WTC11 (cell line): ENCODE results near the gene LAIR2. TPM values are rescaled to one million over a fixed set of nuclear protein-coding genes. Genes with fewer than 3 reads are reported as not detected.

Source experiments
- CBFB ChIP-seq: sonication (generic); formaldehyde crosslinking; IDR thresholded peaks from 2 replicates; pipeline ENCODE4 v1.8.1; 2022; ENCODE audit warnings: mild to moderate bottlenecking, low read depth, missing genetic modification reagents
- ELF4 ChIP-seq: sonication (generic); formaldehyde crosslinking; IDR thresholded peaks from 2 replicates; pipeline ENCODE4 v1.8.1; 2022; ENCODE audit warnings: low read depth, mild to moderate bottlenecking, moderate library complexity, missing genetic modification reagents
- FOXK1 ChIP-seq: sonication (generic); formaldehyde crosslinking; IDR thresholded peaks from 2 replicates; pipeline ENCODE4 v1.8.0; 2022; ENCODE audit warnings: mild to moderate bottlenecking, moderate library complexity, missing genetic modification reagents
- GTF2I ChIP-seq: fragments of 250-450 bp; sonication (Bioruptor Pico); conservative IDR thresholded peaks from 2 replicates; pipeline ENCODE4 v1.4.0; 2021; ENCODE audit warnings: mild to moderate bottlenecking
- NFE2L1 ChIP-seq: sonication (generic); formaldehyde crosslinking; IDR thresholded peaks from 2 replicates; pipeline ENCODE4 v1.8.1; 2023; ENCODE audit warnings: missing genetic modification reagents
- RELA ChIP-seq: sonication (generic); formaldehyde crosslinking; IDR thresholded peaks from 2 replicates; pipeline ENCODE4 v1.8.1; 2022; ENCODE audit warnings: missing genetic modification reagents, mild to moderate bottlenecking, borderline replicate concordance
- SMAD4 ChIP-seq: sonication (generic); formaldehyde crosslinking; IDR thresholded peaks from 2 replicates; pipeline ENCODE4 v1.8.0; 2022; ENCODE audit warnings: mild to moderate bottlenecking, missing genetic modification reagents
- SP1 ChIP-seq: sonication (generic); formaldehyde crosslinking; conservative IDR thresholded peaks from 2 replicates; pipeline ENCODE4 v1.8.1; 2022; ENCODE audit warnings: missing genetic modification reagents
- ZNF219 ChIP-seq: sonication (generic); formaldehyde crosslinking; IDR thresholded peaks from 2 replicates; pipeline ENCODE4 v1.8.0; 2023; ENCODE audit warnings: missing genetic modification reagents, mild to moderate bottlenecking, borderline replicate concordance
- ZNF416 ChIP-seq: fragments of 250-450 bp; sonication (Bioruptor Pico); IDR thresholded peaks from 2 replicates; pipeline ENCODE4 v1.9.0; 2021; ENCODE audit warnings: mild to moderate bottlenecking, inconsistent platforms
- ZNF671 ChIP-seq: fragments of 250-450 bp; sonication (Bioruptor Pico); IDR thresholded peaks from 2 replicates; pipeline ENCODE4 v1.8.0; 2021; ENCODE audit warnings: mild to moderate bottlenecking
- total RNA-seq: library from RNA; stranded (reverse); gene quantifications from 3 replicates; pipeline ENCODE4 v1.2.3, GENCODE V29; 2021
- TF ChIP-seq, protein P1 (sequence below): sonication (generic); formaldehyde crosslinking; IDR thresholded peaks from 2 replicates; pipeline ENCODE4 v1.8.1; 2022; ENCODE audit warnings: low read depth, missing genetic modification reagents, borderline replicate concordance
- TF ChIP-seq, protein P2 (sequence below): sonication (generic); formaldehyde crosslinking; IDR thresholded peaks from 2 replicates; pipeline ENCODE4 v1.8.0; 2022; ENCODE audit warnings: mild to moderate bottlenecking, missing genetic modification reagents
- TF ChIP-seq, protein P3 (sequence below): fragments of 250-450 bp; sonication (Bioruptor Pico); IDR thresholded peaks from 2 replicates; pipeline ENCODE4 v1.9.0; 2021; ENCODE audit warnings: mild to moderate bottlenecking, borderline replicate concordance
- TF ChIP-seq, protein P4 (sequence below): sonication (generic); formaldehyde crosslinking; IDR thresholded peaks from 2 replicates; pipeline ENCODE4 v1.8.0; 2022; ENCODE audit warnings: mild to moderate bottlenecking, missing genetic modification reagents
- TF ChIP-seq, protein P5 (sequence below): sonication (generic); formaldehyde crosslinking; IDR thresholded peaks from 2 replicates; pipeline ENCODE4 v1.8.0; 2023; ENCODE audit warnings: mild to moderate bottlenecking, missing genetic modification reagents
- TF ChIP-seq, protein P6 (sequence below): sonication (generic); formaldehyde crosslinking; IDR thresholded peaks from 2 replicates; pipeline ENCODE4 v1.8.0; 2022; ENCODE audit warnings: mild to moderate bottlenecking, missing genetic modification reagents
- TF ChIP-seq, protein P7 (sequence below): sonication (generic); formaldehyde crosslinking; IDR thresholded peaks from 2 replicates; pipeline ENCODE4 v1.8.1; 2023; ENCODE audit warnings: mild to moderate bottlenecking, missing genetic modification reagents
- TF ChIP-seq, protein P8 (sequence below): fragments of 250-450 bp; sonication (Bioruptor Pico); IDR thresholded peaks from 2 replicates; pipeline ENCODE4 v1.9.0; 2021; ENCODE audit warnings: mild to moderate bottlenecking

Gene LAIR2
- total RNA-seq, 1 experiment from 2014 or later = not detected

DNA sequence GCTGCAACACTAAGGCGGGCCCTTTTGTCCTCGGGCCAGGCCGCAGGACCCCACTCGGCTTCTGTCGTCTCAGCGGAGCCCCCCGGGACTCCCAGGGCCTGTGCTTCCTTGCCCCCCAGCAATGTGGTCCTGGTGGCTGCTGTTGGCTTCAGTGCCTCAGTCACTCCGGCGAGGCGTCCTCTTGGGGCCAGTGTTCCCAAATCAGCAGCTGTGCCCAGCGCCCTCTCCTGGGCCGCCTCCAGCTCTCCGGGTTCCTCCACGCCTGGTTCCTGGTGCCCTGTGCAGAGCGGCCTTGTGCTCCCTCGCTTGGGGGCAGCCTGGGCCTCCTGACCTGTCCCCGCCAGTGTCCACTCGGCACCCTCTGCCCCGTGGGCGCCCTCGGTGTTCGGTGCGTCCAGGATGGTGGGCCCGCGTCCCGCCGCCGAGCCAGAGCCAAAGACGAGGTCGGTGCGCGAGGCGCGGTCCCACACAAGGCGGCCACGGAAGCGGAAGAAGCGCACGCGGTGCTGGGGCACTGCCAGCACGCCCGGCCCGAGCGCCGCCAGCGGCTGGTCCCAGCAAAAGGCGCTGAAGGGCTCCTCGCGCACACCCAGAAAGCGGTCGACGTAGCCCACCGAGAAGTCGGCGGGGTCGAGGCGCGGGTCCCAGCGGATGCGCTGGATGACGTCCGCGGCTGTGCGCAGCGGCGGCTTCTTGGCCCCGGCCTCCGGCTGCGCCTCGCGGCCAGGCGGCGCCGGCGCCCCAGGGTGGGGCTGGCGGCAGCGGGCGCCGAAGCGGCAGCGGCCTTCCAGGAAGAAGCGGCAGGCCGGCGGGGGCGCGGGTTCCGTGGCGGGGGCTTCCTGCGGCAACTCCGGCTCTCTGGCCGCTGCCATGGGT lies 39.7 kb upstream of the LAIR2 start (continued):
- TF ChIP-seq ELF4 = 0 out of 2 replicates have a peak, but pooled peaks have one; percentile 28
- TF ChIP-seq, protein P1, sequence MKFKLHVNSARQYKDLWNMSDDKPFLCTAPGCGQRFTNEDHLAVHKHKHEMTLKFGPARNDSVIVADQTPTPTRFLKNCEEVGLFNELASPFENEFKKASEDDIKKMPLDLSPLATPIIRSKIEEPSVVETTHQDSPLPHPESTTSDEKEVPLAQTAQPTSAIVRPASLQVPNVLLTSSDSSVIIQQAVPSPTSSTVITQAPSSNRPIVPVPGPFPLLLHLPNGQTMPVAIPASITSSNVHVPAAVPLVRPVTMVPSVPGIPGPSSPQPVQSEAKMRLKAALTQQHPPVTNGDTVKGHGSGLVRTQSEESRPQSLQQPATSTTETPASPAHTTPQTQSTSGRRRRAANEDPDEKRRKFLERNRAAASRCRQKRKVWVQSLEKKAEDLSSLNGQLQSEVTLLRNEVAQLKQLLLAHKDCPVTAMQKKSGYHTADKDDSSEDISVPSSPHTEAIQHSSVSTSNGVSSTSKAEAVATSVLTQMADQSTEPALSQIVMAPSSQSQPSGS (CRISPR knock-in tag) = peak; percentile 23; the same call in 1 of the 2 replicates
- TF ChIP-seq NFE2L1 (CRISPR knock-in tag) = no peak; the same call in none of the 2 replicates
- TF ChIP-seq, protein P2, sequence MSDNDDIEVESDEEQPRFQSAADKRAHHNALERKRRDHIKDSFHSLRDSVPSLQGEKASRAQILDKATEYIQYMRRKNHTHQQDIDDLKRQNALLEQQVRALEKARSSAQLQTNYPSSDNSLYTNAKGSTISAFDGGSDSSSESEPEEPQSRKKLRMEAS (CRISPR knock-in tag) = peak; percentile 96
- TF ChIP-seq, protein P3, sequence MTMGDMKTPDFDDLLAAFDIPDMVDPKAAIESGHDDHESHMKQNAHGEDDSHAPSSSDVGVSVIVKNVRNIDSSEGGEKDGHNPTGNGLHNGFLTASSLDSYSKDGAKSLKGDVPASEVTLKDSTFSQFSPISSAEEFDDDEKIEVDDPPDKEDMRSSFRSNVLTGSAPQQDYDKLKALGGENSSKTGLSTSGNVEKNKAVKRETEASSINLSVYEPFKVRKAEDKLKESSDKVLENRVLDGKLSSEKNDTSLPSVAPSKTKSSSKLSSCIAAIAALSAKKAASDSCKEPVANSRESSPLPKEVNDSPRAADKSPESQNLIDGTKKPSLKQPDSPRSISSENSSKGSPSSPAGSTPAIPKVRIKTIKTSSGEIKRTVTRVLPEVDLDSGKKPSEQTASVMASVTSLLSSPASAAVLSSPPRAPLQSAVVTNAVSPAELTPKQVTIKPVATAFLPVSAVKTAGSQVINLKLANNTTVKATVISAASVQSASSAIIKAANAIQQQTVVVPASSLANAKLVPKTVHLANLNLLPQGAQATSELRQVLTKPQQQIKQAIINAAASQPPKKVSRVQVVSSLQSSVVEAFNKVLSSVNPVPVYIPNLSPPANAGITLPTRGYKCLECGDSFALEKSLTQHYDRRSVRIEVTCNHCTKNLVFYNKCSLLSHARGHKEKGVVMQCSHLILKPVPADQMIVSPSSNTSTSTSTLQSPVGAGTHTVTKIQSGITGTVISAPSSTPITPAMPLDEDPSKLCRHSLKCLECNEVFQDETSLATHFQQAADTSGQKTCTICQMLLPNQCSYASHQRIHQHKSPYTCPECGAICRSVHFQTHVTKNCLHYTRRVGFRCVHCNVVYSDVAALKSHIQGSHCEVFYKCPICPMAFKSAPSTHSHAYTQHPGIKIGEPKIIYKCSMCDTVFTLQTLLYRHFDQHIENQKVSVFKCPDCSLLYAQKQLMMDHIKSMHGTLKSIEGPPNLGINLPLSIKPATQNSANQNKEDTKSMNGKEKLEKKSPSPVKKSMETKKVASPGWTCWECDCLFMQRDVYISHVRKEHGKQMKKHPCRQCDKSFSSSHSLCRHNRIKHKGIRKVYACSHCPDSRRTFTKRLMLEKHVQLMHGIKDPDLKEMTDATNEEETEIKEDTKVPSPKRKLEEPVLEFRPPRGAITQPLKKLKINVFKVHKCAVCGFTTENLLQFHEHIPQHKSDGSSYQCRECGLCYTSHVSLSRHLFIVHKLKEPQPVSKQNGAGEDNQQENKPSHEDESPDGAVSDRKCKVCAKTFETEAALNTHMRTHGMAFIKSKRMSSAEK (CRISPR knock-in tag) = no peak
- TF ChIP-seq SMAD4 (CRISPR knock-in tag) = peak; percentile 66; the same call in 1 of the 2 replicates
- peak; percentile 77; the same call in 1 of the 2 replicates for TF ChIP-seq ZNF416 (CRISPR knock-in tag)
- TF ChIP-seq, protein P4, sequence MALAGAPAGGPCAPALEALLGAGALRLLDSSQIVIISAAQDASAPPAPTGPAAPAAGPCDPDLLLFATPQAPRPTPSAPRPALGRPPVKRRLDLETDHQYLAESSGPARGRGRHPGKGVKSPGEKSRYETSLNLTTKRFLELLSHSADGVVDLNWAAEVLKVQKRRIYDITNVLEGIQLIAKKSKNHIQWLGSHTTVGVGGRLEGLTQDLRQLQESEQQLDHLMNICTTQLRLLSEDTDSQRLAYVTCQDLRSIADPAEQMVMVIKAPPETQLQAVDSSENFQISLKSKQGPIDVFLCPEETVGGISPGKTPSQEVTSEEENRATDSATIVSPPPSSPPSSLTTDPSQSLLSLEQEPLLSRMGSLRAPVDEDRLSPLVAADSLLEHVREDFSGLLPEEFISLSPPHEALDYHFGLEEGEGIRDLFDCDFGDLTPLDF (CRISPR knock-in tag) = no peak
- TF ChIP-seq, protein P5, sequence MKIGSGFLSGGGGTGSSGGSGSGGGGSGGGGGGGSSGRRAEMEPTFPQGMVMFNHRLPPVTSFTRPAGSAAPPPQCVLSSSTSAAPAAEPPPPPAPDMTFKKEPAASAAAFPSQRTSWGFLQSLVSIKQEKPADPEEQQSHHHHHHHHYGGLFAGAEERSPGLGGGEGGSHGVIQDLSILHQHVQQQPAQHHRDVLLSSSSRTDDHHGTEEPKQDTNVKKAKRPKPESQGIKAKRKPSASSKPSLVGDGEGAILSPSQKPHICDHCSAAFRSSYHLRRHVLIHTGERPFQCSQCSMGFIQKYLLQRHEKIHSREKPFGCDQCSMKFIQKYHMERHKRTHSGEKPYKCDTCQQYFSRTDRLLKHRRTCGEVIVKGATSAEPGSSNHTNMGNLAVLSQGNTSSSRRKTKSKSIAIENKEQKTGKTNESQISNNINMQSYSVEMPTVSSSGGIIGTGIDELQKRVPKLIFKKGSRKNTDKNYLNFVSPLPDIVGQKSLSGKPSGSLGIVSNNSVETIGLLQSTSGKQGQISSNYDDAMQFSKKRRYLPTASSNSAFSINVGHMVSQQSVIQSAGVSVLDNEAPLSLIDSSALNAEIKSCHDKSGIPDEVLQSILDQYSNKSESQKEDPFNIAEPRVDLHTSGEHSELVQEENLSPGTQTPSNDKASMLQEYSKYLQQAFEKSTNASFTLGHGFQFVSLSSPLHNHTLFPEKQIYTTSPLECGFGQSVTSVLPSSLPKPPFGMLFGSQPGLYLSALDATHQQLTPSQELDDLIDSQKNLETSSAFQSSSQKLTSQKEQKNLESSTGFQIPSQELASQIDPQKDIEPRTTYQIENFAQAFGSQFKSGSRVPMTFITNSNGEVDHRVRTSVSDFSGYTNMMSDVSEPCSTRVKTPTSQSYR (CRISPR knock-in tag) = peak; percentile 74; the same call in 1 of the 2 replicates
- peak; percentile 87 for TF ChIP-seq FOXK1 (CRISPR knock-in tag)
- peak; percentile 84 for TF ChIP-seq SP1
- TF ChIP-seq CBFB (CRISPR knock-in tag) = peak; percentile 64; the same call in 1 of the 2 replicates
- TF ChIP-seq ZNF219 (CRISPR knock-in tag) = peak; percentile 86; the same call in 1 of the 2 replicates
- TF ChIP-seq, protein P6, sequence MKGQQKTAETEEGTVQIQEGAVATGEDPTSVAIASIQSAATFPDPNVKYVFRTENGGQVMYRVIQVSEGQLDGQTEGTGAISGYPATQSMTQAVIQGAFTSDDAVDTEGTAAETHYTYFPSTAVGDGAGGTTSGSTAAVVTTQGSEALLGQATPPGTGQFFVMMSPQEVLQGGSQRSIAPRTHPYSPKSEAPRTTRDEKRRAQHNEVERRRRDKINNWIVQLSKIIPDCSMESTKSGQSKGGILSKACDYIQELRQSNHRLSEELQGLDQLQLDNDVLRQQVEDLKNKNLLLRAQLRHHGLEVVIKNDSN (CRISPR knock-in tag) = peak; percentile 58; the same call in 1 of the 2 replicates
- TF ChIP-seq, protein P7, sequence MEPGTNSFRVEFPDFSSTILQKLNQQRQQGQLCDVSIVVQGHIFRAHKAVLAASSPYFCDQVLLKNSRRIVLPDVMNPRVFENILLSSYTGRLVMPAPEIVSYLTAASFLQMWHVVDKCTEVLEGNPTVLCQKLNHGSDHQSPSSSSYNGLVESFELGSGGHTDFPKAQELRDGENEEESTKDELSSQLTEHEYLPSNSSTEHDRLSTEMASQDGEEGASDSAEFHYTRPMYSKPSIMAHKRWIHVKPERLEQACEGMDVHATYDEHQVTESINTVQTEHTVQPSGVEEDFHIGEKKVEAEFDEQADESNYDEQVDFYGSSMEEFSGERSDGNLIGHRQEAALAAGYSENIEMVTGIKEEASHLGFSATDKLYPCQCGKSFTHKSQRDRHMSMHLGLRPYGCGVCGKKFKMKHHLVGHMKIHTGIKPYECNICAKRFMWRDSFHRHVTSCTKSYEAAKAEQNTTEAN (CRISPR knock-in tag) = peak; percentile 92
- 0 out of 2 replicates have a peak, but pooled peaks have one; percentile 9 for TF ChIP-seq ZNF671 (CRISPR knock-in tag)
- peak; percentile 23; the same call in 1 of the 2 replicates for TF ChIP-seq RELA (CRISPR knock-in tag)
- TF ChIP-seq GTF2I = no peak
- TF ChIP-seq, protein P8, sequence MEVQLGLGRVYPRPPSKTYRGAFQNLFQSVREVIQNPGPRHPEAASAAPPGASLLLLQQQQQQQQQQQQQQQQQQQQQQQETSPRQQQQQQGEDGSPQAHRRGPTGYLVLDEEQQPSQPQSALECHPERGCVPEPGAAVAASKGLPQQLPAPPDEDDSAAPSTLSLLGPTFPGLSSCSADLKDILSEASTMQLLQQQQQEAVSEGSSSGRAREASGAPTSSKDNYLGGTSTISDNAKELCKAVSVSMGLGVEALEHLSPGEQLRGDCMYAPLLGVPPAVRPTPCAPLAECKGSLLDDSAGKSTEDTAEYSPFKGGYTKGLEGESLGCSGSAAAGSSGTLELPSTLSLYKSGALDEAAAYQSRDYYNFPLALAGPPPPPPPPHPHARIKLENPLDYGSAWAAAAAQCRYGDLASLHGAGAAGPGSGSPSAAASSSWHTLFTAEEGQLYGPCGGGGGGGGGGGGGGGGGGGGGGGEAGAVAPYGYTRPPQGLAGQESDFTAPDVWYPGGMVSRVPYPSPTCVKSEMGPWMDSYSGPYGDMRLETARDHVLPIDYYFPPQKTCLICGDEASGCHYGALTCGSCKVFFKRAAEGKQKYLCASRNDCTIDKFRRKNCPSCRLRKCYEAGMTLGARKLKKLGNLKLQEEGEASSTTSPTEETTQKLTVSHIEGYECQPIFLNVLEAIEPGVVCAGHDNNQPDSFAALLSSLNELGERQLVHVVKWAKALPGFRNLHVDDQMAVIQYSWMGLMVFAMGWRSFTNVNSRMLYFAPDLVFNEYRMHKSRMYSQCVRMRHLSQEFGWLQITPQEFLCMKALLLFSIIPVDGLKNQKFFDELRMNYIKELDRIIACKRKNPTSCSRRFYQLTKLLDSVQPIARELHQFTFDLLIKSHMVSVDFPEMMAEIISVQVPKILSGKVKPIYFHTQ (CRISPR knock-in tag) = 0 out of 2 replicates have a peak, but pooled peaks have one; percentile 24
